ENCODE results near the gene ERFL.

Gene ERFL

GRCh38 chr19:41969772-41970458 is 41.7 kb upstream of the ERFL start:
- no peak for ATAC-seq
- no peak for TF ChIP-seq ZNF8 (CRISPR knock-in tag; IDR thresholded peaks at IDR 0.05)
- TF ChIP-seq ZFP3 (CRISPR knock-in tag; IDR thresholded peaks at IDR 0.05): no peak
- TF ChIP-seq TCF4 (CRISPR knock-in tag; IDR thresholded peaks at IDR 0.05; ENCODE audit: borderline replicate concordance): no peak
- TF ChIP-seq PPARA (CRISPR knock-in tag; IDR thresholded peaks at IDR 0.05; ENCODE audit: borderline replicate concordance): no peak
- no peak for TF ChIP-seq ZC3H10 (CRISPR knock-in tag; IDR thresholded peaks at IDR 0.05)
- TF ChIP-seq OSR1 (CRISPR knock-in tag; IDR thresholded peaks at IDR 0.05): no peak
- no peak for TF ChIP-seq CREB5 (CRISPR knock-in tag; IDR thresholded peaks at IDR 0.05; ENCODE audit: low read depth)
- TF ChIP-seq BACH2 (CRISPR knock-in tag; IDR thresholded peaks at IDR 0.05; ENCODE audit: borderline replicate concordance): no peak
- TF ChIP-seq ESRRG (CRISPR knock-in tag; IDR thresholded peaks at IDR 0.05): no peak
- TF ChIP-seq POU6F1 (CRISPR knock-in tag; IDR thresholded peaks at IDR 0.05; ENCODE audit: borderline replicate concordance, low read depth): no peak
- TF ChIP-seq TSHZ2 (CRISPR knock-in tag; IDR thresholded peaks at IDR 0.05): no peak
- no peak for TF ChIP-seq CSRNP3 (CRISPR knock-in tag; IDR thresholded peaks at IDR 0.05)
- TF ChIP-seq CSDC2 (CRISPR knock-in tag; IDR thresholded peaks at IDR 0.05): no peak

- no peak for ATAC-seq
- TF ChIP-seq POU6F1 (CRISPR knock-in tag; IDR thresholded peaks at IDR 0.05; ENCODE audit: borderline replicate concordance, low read depth) (no peak), ZNF565 (CRISPR knock-in tag; conservative IDR thresholded peaks at IDR 0.05; ENCODE audit: low read depth) (no peak), SNAI2 (CRISPR knock-in tag; IDR thresholded peaks at IDR 0.05) (no peak), ZFP30 (CRISPR knock-in tag; IDR thresholded peaks at IDR 0.05) (no peak), ZNF70 (CRISPR knock-in tag; IDR thresholded peaks at IDR 0.05) (no peak), ZC3H10 (CRISPR knock-in tag; IDR thresholded peaks at IDR 0.05) (no peak), ZFP3 (CRISPR knock-in tag; IDR thresholded peaks at IDR 0.05) (no peak), ISL1 (CRISPR knock-in tag; IDR thresholded peaks at IDR 0.05) (no peak), CREB5 (CRISPR knock-in tag; IDR thresholded peaks at IDR 0.05; ENCODE audit: low read depth) (no peak), TOX (CRISPR knock-in tag; IDR thresholded peaks at IDR 0.05; ENCODE audit: borderline replicate concordance) (no peak)
Measured at GRCh38 chr19:41968751-41969595, 40.7 kb upstream of the ERFL start.

All from SK-N-SH treated with all-trans-retinoic acid at 6 μM for 48 hours (cell line).